ENCODE data around the gene PYGB.

Gene PYGB

GRCh38 chr20:25247000-25247517 lies 826 bp upstream of the PYGB start:
- H3K4ac ChIP-seq (ENCODE audit: low read length) = no peak overlapping the region
- no CpG with 5 or more reads among the region's 24 CpGs for WGBS, 2 donors (ENCODE audit: extremely low coverage in 2 of 2, insufficient read length in 2 of 2, insufficient replicate concordance in 1 of 2)
- H2BK5ac ChIP-seq (ENCODE audit: low read length) = no peak overlapping the region
- H2BK15ac ChIP-seq (ENCODE audit: low read length) = no peak overlapping the region
- DNase-seq (ENCODE audit: low spot score) = peak; percentile 58
- H2BK120ac ChIP-seq (ENCODE audit: low read depth, low read length) = no peak overlapping the region
- H3K4me2 ChIP-seq (ENCODE audit: insufficient read depth, low read length, poor library complexity, severe bottlenecking) = peak overlapping the region; percentile 93
- no peak overlapping the region for H4K8ac ChIP-seq (ENCODE audit: low read depth, low read length)
- H3K4me1 ChIP-seq (ENCODE audit: control insufficient read depth in 2 of 2, insufficient read depth in 1 of 2, low read depth in 1 of 2, low read length in 2 of 2) = peaks cover 15 to 28% of the 10 kb centered on the region in 2 donors
- peaks cover 0 to 13% of the 10 kb centered on the region in 2 donors for H3K36me3 ChIP-seq (replicated peaks in 1 of 2; ENCODE audit: control insufficient read depth in 2 of 2, insufficient read depth in 2 of 2, low read length in 2 of 2)
- peak overlapping the region; percentile 56 for H3K23ac ChIP-seq (ENCODE audit: low read depth, low read length, poor library complexity)
- H3K4me3 ChIP-seq (ENCODE audit: low read length in 2 of 2) = peak overlapping the region; percentile 90 to 91
- peak overlapping the region; percentile 86 for H3K14ac ChIP-seq (ENCODE audit: low read length)
- H2AK5ac ChIP-seq (ENCODE audit: low read depth, low read length) = no peak overlapping the region
- H3K9ac ChIP-seq (ENCODE audit: low read depth, low read length, poor library complexity) = peak overlapping the region; percentile 89
- no peak overlapping the region for H3K27ac ChIP-seq (replicated peaks; ENCODE audit: low read length)
- H3K18ac ChIP-seq (ENCODE audit: low read length) = peak overlapping the region; percentile 95
- H2AFZ ChIP-seq (ENCODE audit: low read length) = peak overlapping the region; percentile 97
- peaks cover 0 to 15% (median 5%) of the 10 kb centered on the region in 3 experiments for H3K27me3 ChIP-seq (ENCODE audit: control insufficient read depth in 3 of 3, insufficient read depth in 3 of 3, low read depth in 1 of 3, low read length in 3 of 3)
- no peaks in the 10 kb centered on the region for H3K9me3 ChIP-seq (replicated peaks in 1 of 2; ENCODE audit: control insufficient read depth in 2 of 2, insufficient read depth in 1 of 2, low read depth in 1 of 2, low read length in 2 of 2)
- H3K79me1 ChIP-seq (ENCODE audit: low read depth, low read length) = no peaks in the 10 kb centered on the region
- no peak overlapping the region for H2BK12ac ChIP-seq (ENCODE audit: low read length)
- H4K91ac ChIP-seq (ENCODE audit: low read depth, low read length, poor library complexity) = no peak overlapping the region

- no peak overlapping the region for H3K4ac ChIP-seq (ENCODE audit: low read length)
- peak overlapping the region; percentile 56 for H3K23ac ChIP-seq (ENCODE audit: low read depth, low read length, poor library complexity)
- H3K27me3 ChIP-seq (ENCODE audit: control insufficient read depth in 3 of 3, insufficient read depth in 3 of 3, low read depth in 1 of 3, low read length in 3 of 3) = peaks cover 0 to 15% (median 5%) of the 10 kb centered on the region in 3 experiments
- peak overlapping the region; percentile 86 for H3K14ac ChIP-seq (ENCODE audit: low read length)
- peak overlapping the region; percentile 89 for H3K9ac ChIP-seq (ENCODE audit: low read depth, low read length, poor library complexity)
- H2BK120ac ChIP-seq (ENCODE audit: low read depth, low read length) = no peak overlapping the region
- peaks cover 19 to 27% of the 10 kb centered on the region in 2 donors for H3K4me1 ChIP-seq (ENCODE audit: control insufficient read depth in 2 of 2, insufficient read depth in 1 of 2, low read depth in 1 of 2, low read length in 2 of 2)
- peak overlapping the region; percentile 95 for H3K18ac ChIP-seq (ENCODE audit: low read length)
- H2BK12ac ChIP-seq (ENCODE audit: low read length) = no peak overlapping the region
- no peak overlapping the region for H3K27ac ChIP-seq (replicated peaks; ENCODE audit: low read length)
- H2AK5ac ChIP-seq (ENCODE audit: low read depth, low read length) = no peak overlapping the region
- H3K4me3 ChIP-seq (ENCODE audit: low read length in 2 of 2) = peak overlapping the region; percentile 90 to 91
- H4K8ac ChIP-seq (ENCODE audit: low read depth, low read length) = no peak overlapping the region
- H2BK15ac ChIP-seq (ENCODE audit: low read length) = no peak overlapping the region
- H3K4me2 ChIP-seq (ENCODE audit: insufficient read depth, low read length, poor library complexity, severe bottlenecking) = peak overlapping the region; percentile 93
- peaks cover 2 to 18% of the 10 kb centered on the region in 2 donors for H3K36me3 ChIP-seq (replicated peaks in 1 of 2; ENCODE audit: control insufficient read depth in 2 of 2, insufficient read depth in 2 of 2, low read length in 2 of 2)
- peak; percentile 61 for DNase-seq (ENCODE audit: low spot score)
- H2BK5ac ChIP-seq (ENCODE audit: low read length) = no peak overlapping the region
- peaks cover 2% of the 10 kb centered on the region for H3K79me1 ChIP-seq (ENCODE audit: low read depth, low read length)
- peak overlapping the region; percentile 97 for H2AFZ ChIP-seq (ENCODE audit: low read length)
- H4K91ac ChIP-seq (ENCODE audit: low read depth, low read length, poor library complexity) = no peak overlapping the region
- H3K9me3 ChIP-seq (replicated peaks in 1 of 2; ENCODE audit: control insufficient read depth in 2 of 2, insufficient read depth in 1 of 2, low read depth in 1 of 2, low read length in 2 of 2) = no peaks in the 10 kb centered on the region
- no CpG with 5 or more reads among the region's 37 CpGs for WGBS, 2 donors (ENCODE audit: extremely low coverage in 2 of 2, insufficient read length in 2 of 2, insufficient replicate concordance in 1 of 2)
Measured at GRCh38 chr20:25247518-25247955, 348 bp upstream of the PYGB start.

DNA sequence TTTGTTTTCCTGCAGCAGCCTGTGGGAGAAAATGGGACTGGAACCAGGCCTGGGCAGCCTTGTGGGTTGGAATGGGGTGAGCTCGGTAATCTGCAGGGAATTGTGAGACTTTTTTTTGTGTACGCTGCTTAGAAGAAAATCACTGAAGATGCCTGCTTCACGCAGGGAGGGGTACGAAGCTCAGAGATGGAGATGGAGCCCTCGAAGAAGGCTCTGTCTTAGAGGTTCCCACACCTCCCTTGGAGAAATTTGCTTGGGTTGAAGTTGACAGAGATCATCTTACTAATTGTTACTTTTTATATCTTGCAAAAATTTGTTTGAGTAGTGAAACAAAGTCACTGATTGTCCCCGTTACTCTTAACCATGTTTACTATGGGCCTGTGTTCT lies 894 bp downstream of the PYGB start:
- Histone ChIP-seq H3K4me1 (ENCODE audit: control insufficient read depth in 2 of 2, insufficient read depth in 1 of 2, low read depth in 1 of 2, low read length in 2 of 2) (peaks cover 19 to 29% of the 10 kb centered on the region in 2 donors), H3K36me3 (replicated peaks in 1 of 2; ENCODE audit: control insufficient read depth in 2 of 2, insufficient read depth in 2 of 2, low read length in 2 of 2) (peaks cover 2 to 24% of the 10 kb centered on the region in 2 donors), H2BK15ac (ENCODE audit: low read length) (no peak overlapping the region), H3K4ac (ENCODE audit: low read length) (no peak overlapping the region), H3K9ac (ENCODE audit: low read depth, low read length, poor library complexity) (peak overlapping the region; percentile 87), H3K18ac (ENCODE audit: low read length) (peak overlapping the region; percentile 98), H2BK12ac (ENCODE audit: low read length) (no peak overlapping the region), H3K27ac (replicated peaks; ENCODE audit: low read length) (peak overlapping the region; percentile 94), H3K14ac (ENCODE audit: low read length) (no peak overlapping the region), H3K27me3 (ENCODE audit: control insufficient read depth in 3 of 3, insufficient read depth in 3 of 3, low read depth in 1 of 3, low read length in 3 of 3) (peaks cover 0 to 13% (median 5%) of the 10 kb centered on the region in 3 experiments), H4K8ac (ENCODE audit: low read depth, low read length) (no peak overlapping the region), H4K91ac (ENCODE audit: low read depth, low read length, poor library complexity) (no peak overlapping the region), H3K23ac (ENCODE audit: low read depth, low read length, poor library complexity) (peak overlapping the region; percentile 34), H3K9me3 (replicated peaks in 1 of 2; ENCODE audit: control insufficient read depth in 2 of 2, insufficient read depth in 1 of 2, low read depth in 1 of 2, low read length in 2 of 2) (no peaks in the 10 kb centered on the region), H3K4me2 (ENCODE audit: insufficient read depth, low read length, poor library complexity, severe bottlenecking) (peak overlapping the region; percentile 66), H2BK120ac (ENCODE audit: low read depth, low read length) (no peak overlapping the region), H2AK5ac (ENCODE audit: low read depth, low read length) (no peak overlapping the region), H2AFZ (ENCODE audit: low read length) (peak overlapping the region; percentile 88), H3K79me1 (ENCODE audit: low read depth, low read length) (peaks cover 5% of the 10 kb centered on the region), H3K4me3 (ENCODE audit: low read length in 2 of 2) (peak overlapping the region; percentile 89 to 90), H2BK5ac (ENCODE audit: low read length) (no peak overlapping the region)
- WGBS, 2 donors (ENCODE audit: extremely low coverage in 2 of 2, insufficient read length in 2 of 2, insufficient replicate concordance in 1 of 2) = no CpG with 5 or more reads among the region's 6 CpGs
- no peak for DNase-seq (ENCODE audit: low spot score)

GRCh38 chr20:25249198-25249931 lies 1.5 kb downstream of the PYGB start:
- H4K91ac ChIP-seq (ENCODE audit: low read depth, low read length, poor library complexity) = no peak overlapping the region
- no peak overlapping the region for H4K8ac ChIP-seq (ENCODE audit: low read depth, low read length)
- no peak overlapping the region for H2BK120ac ChIP-seq (ENCODE audit: low read depth, low read length)
- no peak overlapping the region for H3K18ac ChIP-seq (ENCODE audit: low read length)
- H3K9ac ChIP-seq (ENCODE audit: low read depth, low read length, poor library complexity) = no peak overlapping the region
- H3K23ac ChIP-seq (ENCODE audit: low read depth, low read length, poor library complexity) = no peak overlapping the region
- H2BK12ac ChIP-seq (ENCODE audit: low read length) = no peak overlapping the region
- peaks cover 2 to 28% of the 10 kb centered on the region in 2 donors for H3K36me3 ChIP-seq (replicated peaks in 1 of 2; ENCODE audit: control insufficient read depth in 2 of 2, insufficient read depth in 2 of 2, low read length in 2 of 2)
- no peak overlapping the region for H3K14ac ChIP-seq (ENCODE audit: low read length)
- H3K4me3 ChIP-seq (ENCODE audit: low read length in 2 of 2) = peak overlapping the region; percentile 47 to 90
- peak overlapping the region; percentile 29 for H3K4me2 ChIP-seq (ENCODE audit: insufficient read depth, low read length, poor library complexity, severe bottlenecking)
- no peak overlapping the region for H2AK5ac ChIP-seq (ENCODE audit: low read depth, low read length)
- peaks cover 19 to 31% of the 10 kb centered on the region in 2 donors for H3K4me1 ChIP-seq (ENCODE audit: control insufficient read depth in 2 of 2, insufficient read depth in 1 of 2, low read depth in 1 of 2, low read length in 2 of 2)
- WGBS, 2 donors (ENCODE audit: extremely low coverage in 2 of 2, insufficient read length in 2 of 2, insufficient replicate concordance in 1 of 2) = no CpG with 5 or more reads among the region's 9 CpGs
- DNase-seq (ENCODE audit: low spot score) = no peak
- H3K27me3 ChIP-seq (ENCODE audit: control insufficient read depth in 3 of 3, insufficient read depth in 3 of 3, low read depth in 1 of 3, low read length in 3 of 3) = peaks cover 0 to 13% (median 5%) of the 10 kb centered on the region in 3 experiments
- H2BK15ac ChIP-seq (ENCODE audit: low read length) = no peak overlapping the region
- no peak overlapping the region for H3K4ac ChIP-seq (ENCODE audit: low read length)
- H2AFZ ChIP-seq (ENCODE audit: low read length) = no peak overlapping the region
- H2BK5ac ChIP-seq (ENCODE audit: low read length) = no peak overlapping the region
- H3K79me1 ChIP-seq (ENCODE audit: low read depth, low read length) = peaks cover 5% of the 10 kb centered on the region
- no peaks in the 10 kb centered on the region for H3K9me3 ChIP-seq (replicated peaks in 1 of 2; ENCODE audit: control insufficient read depth in 2 of 2, insufficient read depth in 1 of 2, low read depth in 1 of 2, low read length in 2 of 2)
- H3K27ac ChIP-seq (replicated peaks; ENCODE audit: low read length) = no peak overlapping the region

Data from neuronal stem cell (in vitro differentiated cells).